ENCODE data around the gene KMT2E. TPM values are rescaled to one million over a fixed set of nuclear protein-coding genes. Genes with fewer than 3 reads are reported as not detected.
"Not testable (repeated sequence)": the region's sequence is repeated elsewhere in the genome, so short reads cannot be mapped to it uniquely, and the experiment has no call there.

Gene KMT2E
- total RNA-seq, 4 donors from 2014 or later, result 90.6 to 187 (median 112) TPM

DNA sequence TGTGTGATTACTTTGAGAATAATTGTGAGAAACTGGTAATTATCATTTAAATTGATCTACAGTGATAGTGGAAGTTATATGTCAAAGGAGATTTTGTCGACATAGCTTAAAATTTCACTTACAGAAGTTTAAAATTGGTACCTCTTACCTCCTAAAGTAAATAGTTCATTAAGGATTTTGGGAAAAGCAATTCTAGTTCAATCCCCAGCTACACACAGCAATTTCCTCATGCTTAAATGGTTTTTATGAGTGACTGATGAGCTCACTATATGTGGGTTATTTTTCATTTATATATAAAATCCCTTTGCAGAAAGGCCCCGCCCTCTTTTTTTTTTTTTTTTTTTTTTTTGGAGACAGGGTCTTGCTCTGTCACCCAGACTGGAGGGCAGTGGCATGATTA, 12.7 kb downstream of the KMT2E start:
- ATAC-seq, result no peak
- H3K4me3 ChIP-seq, result no peak overlapping the region
- peaks cover 19 to 100% (median 27%) of the 10 kb centered on the region in 3 donors for H3K4me1 ChIP-seq
- peak overlapping the region in 1 of 4 donors; percentile 3 for H3K27ac ChIP-seq
- no peaks in the 10 kb centered on the region for H3K9me3 ChIP-seq
- no peaks in the 10 kb centered on the region for H3K27me3 ChIP-seq
- TF ChIP-seq, protein P1, sequence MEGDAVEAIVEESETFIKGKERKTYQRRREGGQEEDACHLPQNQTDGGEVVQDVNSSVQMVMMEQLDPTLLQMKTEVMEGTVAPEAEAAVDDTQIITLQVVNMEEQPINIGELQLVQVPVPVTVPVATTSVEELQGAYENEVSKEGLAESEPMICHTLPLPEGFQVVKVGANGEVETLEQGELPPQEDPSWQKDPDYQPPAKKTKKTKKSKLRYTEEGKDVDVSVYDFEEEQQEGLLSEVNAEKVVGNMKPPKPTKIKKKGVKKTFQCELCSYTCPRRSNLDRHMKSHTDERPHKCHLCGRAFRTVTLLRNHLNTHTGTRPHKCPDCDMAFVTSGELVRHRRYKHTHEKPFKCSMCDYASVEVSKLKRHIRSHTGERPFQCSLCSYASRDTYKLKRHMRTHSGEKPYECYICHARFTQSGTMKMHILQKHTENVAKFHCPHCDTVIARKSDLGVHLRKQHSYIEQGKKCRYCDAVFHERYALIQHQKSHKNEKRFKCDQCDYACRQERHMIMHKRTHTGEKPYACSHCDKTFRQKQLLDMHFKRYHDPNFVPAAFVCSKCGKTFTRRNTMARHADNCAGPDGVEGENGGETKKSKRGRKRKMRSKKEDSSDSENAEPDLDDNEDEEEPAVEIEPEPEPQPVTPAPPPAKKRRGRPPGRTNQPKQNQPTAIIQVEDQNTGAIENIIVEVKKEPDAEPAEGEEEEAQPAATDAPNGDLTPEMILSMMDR (IDR thresholded peaks at IDR 0.05), result no peak
- no peak for TF ChIP-seq POLR2AphosphoS5 (IDR thresholded peaks at IDR 0.05)
- TF ChIP-seq EP300 (IDR thresholded peaks at IDR 0.05), result no peak
- no peak for TF ChIP-seq POLR2A (IDR thresholded peaks at IDR 0.05)
- H3K36me3 ChIP-seq, result no peaks in the 10 kb centered on the region
- 83 to 88% methylated on average over 2 of the region's 2 CpGs for WGBS, 2 donors (ENCODE audit: low coverage in 1 of 2)

DNA sequence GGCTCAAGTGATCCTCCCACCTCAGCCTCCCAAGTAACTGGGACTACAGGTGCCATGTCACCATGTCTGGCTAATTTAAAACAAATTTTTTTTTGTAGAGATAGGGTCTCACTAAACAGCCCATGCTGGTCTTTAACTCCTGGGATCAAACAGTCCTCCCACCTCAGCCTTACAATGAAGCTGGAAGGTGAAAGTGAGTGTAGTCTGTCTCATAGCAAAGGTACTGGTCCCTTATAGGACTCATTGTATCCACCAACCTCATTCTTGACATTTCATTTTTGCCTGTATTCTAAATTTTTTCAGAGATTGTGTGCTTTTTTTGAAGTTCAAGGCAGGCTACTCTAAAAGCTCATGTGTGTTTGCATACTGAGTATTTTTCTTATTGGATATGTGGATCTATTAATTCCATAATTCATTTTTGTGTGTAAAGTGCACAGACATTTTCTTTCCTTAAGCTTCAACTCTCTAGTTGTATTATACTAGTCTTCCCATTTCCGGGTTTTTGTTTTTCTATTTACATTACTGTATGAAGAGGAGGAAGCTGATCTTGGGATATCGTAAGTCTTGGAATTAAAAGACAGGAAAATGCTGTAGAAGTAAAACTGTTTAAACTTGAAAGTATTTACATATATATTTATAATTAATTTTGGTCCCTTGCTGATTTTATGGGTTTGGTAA, 13.3 kb downstream of the KMT2E start:
- TF ChIP-seq EP300 (IDR thresholded peaks at IDR 0.05), result no peak
- TF ChIP-seq POLR2AphosphoS5 (IDR thresholded peaks at IDR 0.05), result no peak
- no peak for TF ChIP-seq POLR2A (IDR thresholded peaks at IDR 0.05)
- TF ChIP-seq, protein P1 (IDR thresholded peaks at IDR 0.05), result no peak
- Histone ChIP-seq H3K27ac (no peak overlapping the region), H3K4me1 (peaks cover 17 to 95% (median 23%) of the 10 kb centered on the region in 3 donors), H3K9me3 (no peaks in the 10 kb centered on the region), H3K27me3 (no peaks in the 10 kb centered on the region), H3K36me3 (no peaks in the 10 kb centered on the region), H3K4me3 (no peak overlapping the region)
- WGBS, 2 donors (ENCODE audit: low coverage in 1 of 2), result 30 to 55% methylated on average over 2 of the region's 2 CpGs
- ATAC-seq, result no peak

- Histone ChIP-seq H3K9me3 (no peaks in the 10 kb centered on the region), H3K27ac (no peak overlapping the region), H3K36me3 (no peaks in the 10 kb centered on the region), H3K4me1 (peaks cover 17 to 88% (median 23%) of the 10 kb centered on the region in 3 donors), H3K27me3 (no peaks in the 10 kb centered on the region), H3K4me3 (no peak overlapping the region)
- WGBS, 2 donors (ENCODE audit: low coverage in 1 of 2), result 50 to 63% methylated on average over 3 to 5 of the region's 5 CpGs
- no peak for ATAC-seq
- TF ChIP-seq POLR2AphosphoS5 (IDR thresholded peaks at IDR 0.05) (no peak), EP300 (IDR thresholded peaks at IDR 0.05) (no peak), POLR2A (IDR thresholded peaks at IDR 0.05) (no peak)
Observed at GRCh38 chr7:105028004-105028403, 14.0 kb downstream of the KMT2E start.

GRCh38 chr7:105028941-105029340, 14.9 kb downstream of the KMT2E start:
- H3K4me3 ChIP-seq, H3K9me3 ChIP-seq, H3K27ac ChIP-seq, ATAC-seq, H3K36me3 ChIP-seq, H3K27me3 ChIP-seq: not testable (repeated sequence)
- peaks cover 17 to 86% (median 18%) of the 10 kb centered on the region in 3 donors for H3K4me1 ChIP-seq
- WGBS, 2 donors (ENCODE audit: low coverage in 1 of 2), result 93 to 94% methylated on average over 7 to 8 of the region's 8 CpGs

DNA sequence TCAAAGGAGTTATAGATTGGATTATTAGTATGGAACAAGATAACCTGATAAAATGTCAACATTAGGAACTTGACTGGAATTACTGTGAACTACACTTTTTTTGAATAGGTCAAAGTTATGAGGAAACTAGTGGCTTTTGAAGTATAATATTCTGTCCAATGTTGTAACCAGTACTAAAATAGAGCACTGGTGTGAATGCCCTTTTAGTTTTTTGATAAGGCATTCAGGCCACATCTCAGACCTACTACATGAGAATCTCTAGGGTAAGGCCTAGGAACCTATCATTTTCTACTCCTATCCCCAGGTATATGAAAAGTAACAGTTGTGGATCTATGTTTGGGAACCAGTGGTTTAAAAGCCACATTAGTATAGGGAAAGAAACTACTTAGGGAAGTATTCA, 16.4 kb downstream of the KMT2E start:
- peaks cover 12 to 82% (median 15%) of the 10 kb centered on the region in 3 donors for H3K4me1 ChIP-seq
- ATAC-seq, result no peak
- H3K36me3 ChIP-seq, result no peaks in the 10 kb centered on the region
- H3K9me3 ChIP-seq, result no peaks in the 10 kb centered on the region
- no peaks in the 10 kb centered on the region for H3K27me3 ChIP-seq
- no peak overlapping the region for H3K4me3 ChIP-seq
- TF ChIP-seq EP300 (IDR thresholded peaks at IDR 0.05), result no peak
- H3K27ac ChIP-seq, result no peak overlapping the region

DNA sequence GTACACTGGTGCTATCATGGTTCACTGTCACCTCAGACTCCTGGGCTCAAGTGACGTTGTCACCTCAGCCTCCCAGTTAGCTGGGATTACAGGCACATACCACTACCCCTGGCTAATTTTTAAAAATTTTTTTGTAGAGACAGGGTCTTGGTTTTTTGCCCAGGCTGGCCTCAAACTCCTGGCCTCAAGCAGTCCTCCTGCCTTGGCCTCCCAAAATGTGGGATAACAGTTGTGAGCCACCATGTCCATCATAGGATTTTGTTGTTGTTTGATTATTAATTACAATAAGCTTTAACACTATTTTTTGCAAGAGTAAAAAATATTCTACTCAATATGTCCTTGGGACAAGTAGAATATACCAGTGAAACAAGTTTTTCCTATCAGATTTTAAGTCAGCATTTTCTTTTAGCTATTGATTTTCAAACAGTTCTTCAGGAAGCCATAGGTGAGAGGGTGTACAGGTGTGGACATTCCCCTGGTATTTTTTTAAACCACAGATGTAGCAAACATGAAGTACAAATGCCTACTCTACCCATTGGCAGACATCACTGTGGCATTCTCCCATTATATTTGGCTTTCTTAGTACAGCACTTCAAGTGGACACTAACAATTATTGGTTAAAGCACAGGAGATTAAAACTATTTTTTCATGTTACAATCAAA, 18.7 kb downstream of the KMT2E start:
- ATAC-seq, result no peak
- Histone ChIP-seq H3K4me3 (no peak overlapping the region), H3K27ac (no peak overlapping the region), H3K27me3 (no peaks in the 10 kb centered on the region), H3K9me3 (no peaks in the 10 kb centered on the region), H3K36me3 (peaks cover 0 to 4% of the 10 kb centered on the region in 2 donors), H3K4me1 (peaks cover 5 to 82% (median 18%) of the 10 kb centered on the region in 3 donors)
- no peak for TF ChIP-seq POLR2AphosphoS5 (IDR thresholded peaks at IDR 0.05)
- TF ChIP-seq, protein P1 (IDR thresholded peaks at IDR 0.05), result no peak
- TF ChIP-seq EP300 (IDR thresholded peaks at IDR 0.05), result no peak
- no peak for TF ChIP-seq POLR2A (IDR thresholded peaks at IDR 0.05)
- 91 to 100% methylated on average over 1 of the region's 1 CpG for WGBS, 2 donors (ENCODE audit: low coverage in 1 of 2)
